ENCODE data around the gene TACR1.

DNA sequence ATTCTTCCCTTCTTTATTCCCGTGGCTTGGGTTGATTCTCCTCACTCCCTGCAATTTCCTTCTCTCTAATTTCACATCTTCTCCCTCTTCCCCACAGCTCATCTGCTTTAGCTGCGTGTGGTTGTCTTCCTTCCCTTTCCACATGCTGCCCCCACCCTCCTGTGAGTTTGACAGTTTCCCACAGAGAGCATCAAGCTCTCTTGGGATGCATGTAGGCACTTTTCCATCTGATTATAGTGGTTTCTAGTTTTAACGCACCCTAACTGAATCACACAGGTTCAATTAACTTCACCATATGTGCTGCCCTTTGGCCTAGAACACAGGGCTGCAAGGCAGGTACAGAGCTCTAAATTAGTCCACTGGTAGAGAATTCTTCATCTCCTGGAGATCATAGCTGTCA, 110.5 kb downstream of the TACR1 start:
- TF ChIP-seq CTCF (IDR thresholded peaks at IDR 0.05) (no peak), POLR2A (IDR thresholded peaks at IDR 0.05) (no peak)

All from esophagus squamous epithelium (tissue), 4 donors.